GM18502 (cell line): ENCODE measurements around the gene PTPRN2.

Experiments
- ATAC-seq: cut with Tn5 transposase; IDR thresholded peaks from one replicate; pipeline ENCODE4 v1.9.1; 2021; ENCODE audit warnings: mild to moderate bottlenecking; ENCODE audit not compliant: unreplicated experiment, poor library complexity

Gene PTPRN2

DNA sequence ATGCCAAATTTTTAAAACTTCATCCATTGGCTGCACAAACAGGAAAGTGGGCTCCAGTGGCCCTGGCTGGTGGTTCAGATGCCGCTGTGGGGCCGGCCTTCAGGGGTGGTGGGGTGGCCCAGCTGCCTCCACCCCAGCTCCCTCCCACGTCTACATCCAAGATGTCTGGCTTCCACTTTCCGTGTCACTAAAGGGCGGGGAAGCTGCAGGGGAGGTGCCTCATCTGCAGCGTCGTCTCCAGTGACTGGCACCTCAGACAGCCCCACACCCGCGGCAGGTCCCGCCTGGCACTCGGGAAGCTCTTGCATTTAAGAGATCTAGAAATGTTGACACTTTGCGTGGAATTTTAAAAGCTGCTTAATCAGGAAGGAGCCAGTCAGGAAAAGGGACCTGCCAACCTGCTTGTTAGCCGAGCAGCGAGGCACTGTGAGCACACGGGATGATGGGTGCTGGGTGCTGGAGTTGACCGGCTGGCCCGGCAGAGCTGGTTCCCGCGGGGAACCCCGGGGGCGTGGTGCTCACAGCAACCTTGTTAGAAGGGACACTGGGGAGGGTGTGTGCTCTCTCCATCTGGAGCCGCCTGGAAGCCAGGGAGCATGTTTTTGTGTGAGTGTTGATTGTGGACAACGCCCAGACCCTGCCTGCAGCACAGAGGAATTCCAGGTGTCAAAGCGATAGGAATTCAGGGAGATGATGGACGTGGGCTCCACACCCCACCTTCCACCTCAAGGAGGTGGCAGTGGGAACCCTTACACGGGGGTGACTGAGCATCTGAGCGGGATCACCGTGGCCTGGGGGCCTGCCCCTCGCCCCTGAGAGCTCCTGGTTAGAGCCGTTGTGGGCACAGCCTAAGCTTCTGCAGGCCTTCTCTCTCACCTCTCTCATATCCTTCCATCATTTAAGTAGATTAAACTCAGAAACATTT lies 320.5 kb downstream of the PTPRN2 start:
- no peak for ATAC-seq

DNA sequence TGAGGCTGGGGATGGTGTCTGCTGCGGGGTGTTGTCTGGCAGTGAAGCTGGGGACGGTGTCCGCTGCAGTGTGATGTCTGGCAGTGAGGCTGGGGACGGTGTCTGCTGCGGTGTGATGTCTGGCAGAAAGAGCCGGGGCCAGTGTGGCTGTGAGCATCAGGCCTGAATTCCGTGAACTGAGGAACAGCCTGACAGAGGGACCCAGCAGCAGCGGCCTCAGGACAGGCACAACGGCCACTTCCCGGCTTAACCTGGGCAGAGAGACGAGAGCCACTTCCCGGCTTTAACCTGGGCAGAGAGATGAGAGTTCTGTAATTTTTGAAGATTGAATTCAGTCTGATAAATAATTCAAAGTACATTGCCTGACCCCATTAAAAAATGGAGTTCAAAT lies 321.2 kb downstream of the PTPRN2 start:
- ATAC-seq, result no peak

DNA sequence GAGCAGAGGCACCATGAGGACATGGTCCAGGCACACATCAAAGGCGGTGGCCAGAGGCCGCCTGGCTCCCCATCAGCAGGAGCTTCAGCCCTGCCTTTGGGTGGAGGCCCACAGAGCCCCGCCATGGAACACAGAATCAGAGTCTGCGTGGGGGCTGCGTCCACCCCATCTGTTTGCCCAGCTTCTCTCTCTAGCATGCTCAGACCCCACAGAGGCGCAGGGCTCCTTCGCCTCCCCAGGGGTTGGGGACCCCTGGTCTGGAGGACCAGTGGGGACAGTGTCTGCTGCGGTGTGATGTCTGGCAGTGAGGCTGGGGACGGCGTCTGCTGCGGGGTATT lies 321.9 kb downstream of the PTPRN2 start:
- ATAC-seq, result no peak

DNA sequence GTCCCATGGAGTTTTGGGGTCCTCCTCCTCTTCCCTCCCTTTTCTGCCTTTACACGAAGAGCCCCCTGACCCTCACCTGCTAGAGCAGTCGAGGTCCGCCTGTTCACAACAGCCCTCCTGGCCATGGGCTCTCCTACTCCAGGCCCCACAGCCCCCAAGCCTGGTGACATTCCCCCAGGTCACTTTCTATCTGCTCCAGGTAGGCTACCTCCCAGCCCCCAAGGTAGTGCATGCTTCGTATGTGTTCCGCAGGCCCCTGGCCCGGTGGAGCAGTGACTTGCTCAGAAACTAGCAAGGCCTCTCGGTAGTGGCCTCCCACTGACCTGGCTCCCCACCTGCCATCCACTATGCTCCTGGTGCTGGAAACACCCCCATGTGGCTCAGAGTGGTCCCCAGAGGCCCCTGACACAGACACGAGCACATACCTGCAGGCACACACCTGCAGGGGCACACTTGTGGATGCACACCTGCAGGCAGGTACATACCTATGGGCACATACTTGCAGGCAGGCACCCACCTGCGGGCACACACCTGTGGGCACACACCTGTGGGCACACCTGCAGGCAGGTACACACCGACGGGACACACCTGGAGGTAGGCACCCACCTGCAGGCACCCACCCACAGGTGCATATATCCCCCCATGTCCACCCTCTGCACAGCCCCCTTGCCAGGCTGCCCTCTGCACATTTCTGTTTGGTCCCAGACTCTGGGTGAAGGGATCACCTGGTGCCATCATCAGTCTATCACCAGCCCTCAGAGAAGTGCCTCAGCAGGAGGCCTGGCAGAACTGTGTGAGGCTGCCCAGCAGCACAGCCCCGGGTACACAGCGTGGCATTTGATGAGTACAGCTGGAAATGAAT lies 322.5 kb downstream of the PTPRN2 start:
- ATAC-seq, result no peak

DNA sequence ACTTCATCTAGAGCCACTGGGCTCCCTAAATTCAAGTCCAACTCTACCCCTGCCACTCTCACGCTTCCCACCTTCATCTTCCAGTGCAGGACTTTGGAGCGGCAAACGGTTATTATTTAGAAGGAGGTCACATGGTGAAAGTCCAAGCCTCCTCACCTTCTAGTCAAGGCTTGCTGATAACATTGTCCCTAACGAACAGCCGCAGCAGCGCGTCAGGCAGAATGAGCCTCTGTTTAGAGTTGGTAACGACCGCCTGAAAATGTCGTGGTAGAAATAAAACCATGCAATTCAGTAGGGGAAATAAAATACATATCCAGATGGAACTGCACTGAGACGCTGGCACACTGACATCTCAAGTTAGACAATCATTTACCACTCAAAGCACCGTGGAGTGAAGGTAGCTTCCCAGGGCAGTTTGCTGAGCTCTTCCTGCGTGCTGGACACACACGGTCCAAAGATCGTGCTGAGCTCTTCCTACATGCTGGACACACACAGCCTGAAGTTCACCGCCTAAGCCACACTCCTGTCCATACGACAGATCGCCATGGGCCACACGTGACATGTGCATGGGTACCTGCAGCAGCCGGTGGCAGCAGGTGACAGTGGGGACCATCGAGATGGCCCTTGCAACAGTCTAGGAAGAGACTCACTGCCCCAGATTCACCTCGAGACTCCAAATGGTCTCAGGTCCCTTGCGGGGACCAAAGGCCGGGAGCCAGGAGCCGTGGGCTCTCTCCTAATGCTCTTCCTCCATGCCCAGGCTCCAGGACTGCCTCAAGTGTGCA lies 323.5 kb downstream of the PTPRN2 start:
- ATAC-seq, result no peak

DNA sequence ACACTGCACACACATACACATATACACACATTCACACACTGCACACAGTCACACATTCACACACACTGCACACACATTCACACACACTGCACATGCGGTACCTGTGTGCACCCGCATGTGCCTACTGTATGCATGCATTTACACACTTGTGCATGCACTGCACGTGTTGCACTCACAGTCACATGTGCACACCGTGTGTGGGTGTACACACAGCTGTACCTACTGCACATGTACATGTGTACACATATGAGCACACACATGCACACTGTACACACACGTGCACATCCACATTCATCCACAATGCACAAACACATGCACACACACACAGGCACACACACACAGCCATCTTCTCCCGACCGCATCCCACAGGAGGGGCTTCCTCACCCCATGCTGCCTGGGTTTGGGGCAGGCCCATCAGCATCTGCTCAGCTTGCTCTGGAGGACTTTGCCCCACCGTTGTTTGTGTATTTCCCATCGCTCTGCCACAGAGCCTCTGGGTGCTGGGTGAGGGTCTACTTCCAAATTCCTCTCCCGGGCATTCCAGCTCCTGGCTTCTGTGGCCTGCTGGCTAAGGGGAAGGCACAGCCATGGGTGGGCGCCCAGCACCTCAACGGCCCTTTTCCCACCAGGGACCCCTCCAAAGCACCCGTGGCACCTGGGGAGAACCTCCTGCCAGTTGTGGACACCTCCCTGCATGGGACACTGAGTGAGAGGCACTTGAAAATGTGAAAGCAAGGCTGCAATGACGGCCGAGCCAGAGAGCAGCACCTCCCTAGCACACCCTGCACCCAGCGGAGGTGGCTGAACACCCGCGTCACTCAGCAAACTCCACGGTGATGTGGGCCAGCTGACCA lies 324.3 kb downstream of the PTPRN2 start:
- no peak for ATAC-seq

DNA sequence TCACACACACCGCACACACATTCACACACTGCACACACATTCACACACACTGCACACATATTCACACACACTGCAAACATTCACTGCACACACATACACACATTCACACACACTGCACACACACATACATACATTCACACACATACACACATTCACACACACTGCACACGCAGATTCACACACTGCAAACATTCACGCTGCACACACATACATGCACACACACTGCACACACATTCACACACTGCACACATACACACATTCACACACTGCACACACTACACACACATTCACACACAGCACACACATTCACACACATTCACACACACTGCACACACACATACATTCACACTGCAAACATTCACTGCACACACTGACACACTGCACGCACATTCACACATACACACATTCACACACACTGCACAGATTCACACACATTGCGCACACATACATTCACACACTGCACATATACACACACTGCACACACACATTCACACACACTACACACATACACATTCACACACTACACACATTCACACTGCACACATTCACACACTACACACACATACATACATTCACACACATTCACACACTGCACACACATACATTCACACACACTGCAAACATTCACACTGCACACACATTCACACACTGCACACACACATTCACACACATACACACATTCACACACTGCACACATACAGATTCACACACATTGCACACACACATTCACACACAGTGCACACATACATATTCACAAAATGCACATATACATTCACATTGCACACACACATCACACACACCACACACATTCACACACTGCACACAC lies 325.1 kb downstream of the PTPRN2 start:
- ATAC-seq, result no peak

DNA sequence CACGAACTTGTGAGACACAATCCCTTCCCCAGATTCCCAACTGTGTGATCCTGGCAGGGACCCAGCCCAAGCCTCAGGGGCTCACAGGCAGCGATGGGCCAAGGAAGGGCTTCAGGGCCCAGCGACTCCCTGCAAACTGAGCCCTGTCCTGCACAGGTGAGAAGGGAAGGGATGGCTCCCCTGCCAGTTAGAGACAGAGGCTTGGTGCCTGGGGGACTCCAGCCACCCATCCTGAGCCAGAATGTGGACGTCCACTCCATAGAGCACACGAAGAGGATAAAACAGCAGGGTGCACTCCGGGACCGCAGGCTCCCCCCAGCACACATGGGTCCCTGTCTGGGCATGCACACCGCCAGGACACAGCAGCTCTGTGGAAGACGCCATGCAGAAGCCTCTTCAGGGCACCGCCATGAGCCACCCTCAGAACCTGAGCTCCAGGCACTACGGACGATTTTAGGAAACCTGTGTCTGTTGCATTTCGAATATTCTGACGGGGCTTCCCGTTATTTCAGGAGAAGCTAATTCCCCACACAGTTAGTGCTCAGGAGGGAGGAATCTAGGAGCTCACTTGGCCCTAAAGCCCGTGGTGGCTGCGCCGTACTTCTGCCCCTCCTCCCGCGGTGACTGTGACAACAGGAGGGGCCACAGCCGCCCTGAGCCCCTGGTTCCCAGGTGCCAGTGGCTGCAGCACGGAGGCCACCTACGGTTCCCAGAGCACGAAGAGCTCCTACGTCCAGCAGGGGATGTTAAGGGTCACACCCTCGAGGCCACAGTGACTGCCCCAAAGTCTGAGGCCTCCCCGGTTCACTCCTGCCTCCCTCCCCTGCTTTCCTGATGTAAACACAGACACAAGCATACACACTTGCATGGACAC lies 326.0 kb downstream of the PTPRN2 start:
- ATAC-seq, result no peak

DNA sequence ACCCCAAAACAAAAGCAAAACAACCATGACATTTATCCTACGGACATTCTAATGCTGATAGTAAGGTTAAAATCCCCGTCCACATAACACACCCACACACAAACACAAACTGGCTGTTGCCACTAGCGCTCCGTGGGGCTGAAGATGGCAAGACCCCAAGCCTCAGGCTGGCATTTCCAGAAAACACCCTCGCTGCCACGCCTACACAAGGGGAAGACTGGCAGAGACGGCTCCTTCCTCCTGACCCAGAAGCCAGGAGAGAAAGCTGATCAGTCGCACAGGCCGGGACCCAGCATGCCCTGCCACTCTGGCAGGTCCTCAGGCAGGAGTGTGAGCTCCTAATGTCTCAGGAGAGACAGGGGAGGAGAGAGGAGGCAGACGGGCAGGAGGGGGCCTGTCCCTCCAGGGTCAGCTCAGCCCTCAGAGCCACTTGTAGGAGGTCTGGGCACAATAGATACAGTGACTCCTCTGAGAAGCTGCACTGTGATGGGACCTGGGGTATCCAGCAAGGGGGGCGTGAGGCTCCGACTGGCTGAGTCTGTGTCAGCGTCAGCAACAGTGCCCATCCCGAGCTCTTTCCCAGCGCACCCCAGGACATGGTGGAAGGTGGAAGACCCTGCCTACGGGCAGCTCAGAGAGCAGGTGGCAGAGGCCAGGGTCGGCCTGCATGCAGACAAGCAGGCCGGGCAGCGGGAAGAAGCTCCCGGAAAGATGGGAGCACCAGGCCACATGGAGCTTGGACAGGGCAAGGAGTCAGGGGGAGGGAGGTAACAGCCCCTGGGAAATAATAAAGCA lies 326.9 kb downstream of the PTPRN2 start:
- no peak for ATAC-seq

DNA sequence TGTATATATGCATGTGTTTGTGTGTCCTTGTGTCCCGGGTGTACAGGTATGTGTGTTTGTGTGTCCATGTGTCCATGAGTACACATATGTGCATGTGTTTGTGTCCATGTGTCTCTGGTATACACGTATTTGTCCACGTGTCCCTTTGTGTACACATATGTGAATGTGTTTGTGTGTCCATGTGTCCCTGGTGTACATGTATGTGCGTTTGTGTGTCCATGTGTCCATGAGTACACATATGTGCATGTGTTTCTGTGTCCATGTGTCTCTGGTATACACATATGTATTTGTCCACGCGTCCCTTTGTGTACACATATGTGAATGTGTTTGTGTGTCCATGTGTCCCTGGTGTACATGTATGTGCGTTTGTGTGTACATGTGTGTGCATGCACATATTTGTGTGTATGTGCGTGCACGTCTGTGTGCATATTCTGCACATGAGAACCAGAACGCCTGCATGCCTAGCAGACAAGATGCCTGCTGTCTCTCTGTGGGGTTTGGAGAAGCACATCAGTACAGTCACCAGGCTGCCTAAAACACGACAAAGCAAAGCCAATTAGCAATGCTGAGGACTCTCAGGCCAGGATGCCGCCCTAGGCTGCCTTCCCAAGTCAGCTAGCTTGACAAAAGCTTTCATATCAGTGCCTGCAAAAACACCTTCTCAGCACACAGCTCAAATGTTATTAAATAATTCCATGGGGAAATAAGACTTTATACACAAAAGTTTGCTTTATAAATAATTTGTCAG lies 327.8 kb downstream of the PTPRN2 start:
- ATAC-seq, result no peak

DNA sequence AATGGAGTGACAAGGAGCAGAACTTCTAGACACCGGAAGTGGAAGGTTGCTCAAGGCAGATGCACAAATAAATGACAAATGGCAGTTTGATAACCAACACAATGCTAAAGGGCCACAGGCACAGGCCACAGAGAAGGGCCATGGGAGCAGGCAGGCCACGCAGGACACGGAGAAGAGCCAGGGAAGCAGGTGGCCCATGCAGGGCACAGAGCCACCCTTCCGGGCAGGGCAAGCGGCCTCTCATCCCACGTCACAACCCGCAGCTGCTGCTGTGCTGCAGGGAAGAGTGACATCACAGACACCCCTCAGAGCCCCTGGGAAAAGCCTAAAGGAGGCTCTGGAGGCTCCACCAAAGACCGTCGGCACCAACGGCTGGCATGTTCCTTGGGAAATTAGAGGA lies 328.5 kb downstream of the PTPRN2 start:
- no peak for ATAC-seq

DNA sequence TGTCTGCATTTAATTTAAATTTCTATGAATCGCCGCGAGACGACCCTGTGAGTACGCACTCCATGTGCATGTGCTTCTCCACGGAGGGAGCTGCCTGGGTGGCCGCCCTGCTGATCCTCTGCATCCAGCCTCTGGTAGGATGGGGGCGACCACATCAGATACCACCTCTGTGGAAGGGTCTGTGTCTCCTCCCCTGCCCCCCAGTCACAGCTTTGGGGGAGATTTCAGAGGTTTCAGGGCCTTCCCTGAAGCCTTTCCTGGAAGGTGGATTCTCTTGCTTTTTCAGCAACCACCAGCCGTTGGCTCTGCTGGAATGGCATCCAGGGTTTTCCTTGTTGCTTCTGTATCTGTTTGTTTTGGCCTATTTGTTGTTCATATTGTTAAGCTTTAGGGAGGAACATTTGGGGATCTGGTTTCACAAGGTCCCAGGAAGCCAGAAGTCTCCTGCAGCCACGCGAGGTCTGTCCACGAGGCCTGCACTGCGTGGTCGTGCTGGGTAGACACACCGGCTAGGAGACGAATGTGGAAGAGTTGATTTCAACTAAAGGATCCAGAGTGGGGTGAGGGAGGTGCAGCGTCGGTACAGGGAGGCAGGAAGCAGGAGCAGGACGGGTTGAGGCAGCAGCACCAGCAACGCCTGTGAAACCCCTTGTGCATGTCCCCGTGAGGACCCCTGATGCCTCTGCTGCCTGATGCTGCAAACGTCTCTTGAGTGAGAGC lies 329.1 kb downstream of the PTPRN2 start:
- no peak for ATAC-seq

DNA sequence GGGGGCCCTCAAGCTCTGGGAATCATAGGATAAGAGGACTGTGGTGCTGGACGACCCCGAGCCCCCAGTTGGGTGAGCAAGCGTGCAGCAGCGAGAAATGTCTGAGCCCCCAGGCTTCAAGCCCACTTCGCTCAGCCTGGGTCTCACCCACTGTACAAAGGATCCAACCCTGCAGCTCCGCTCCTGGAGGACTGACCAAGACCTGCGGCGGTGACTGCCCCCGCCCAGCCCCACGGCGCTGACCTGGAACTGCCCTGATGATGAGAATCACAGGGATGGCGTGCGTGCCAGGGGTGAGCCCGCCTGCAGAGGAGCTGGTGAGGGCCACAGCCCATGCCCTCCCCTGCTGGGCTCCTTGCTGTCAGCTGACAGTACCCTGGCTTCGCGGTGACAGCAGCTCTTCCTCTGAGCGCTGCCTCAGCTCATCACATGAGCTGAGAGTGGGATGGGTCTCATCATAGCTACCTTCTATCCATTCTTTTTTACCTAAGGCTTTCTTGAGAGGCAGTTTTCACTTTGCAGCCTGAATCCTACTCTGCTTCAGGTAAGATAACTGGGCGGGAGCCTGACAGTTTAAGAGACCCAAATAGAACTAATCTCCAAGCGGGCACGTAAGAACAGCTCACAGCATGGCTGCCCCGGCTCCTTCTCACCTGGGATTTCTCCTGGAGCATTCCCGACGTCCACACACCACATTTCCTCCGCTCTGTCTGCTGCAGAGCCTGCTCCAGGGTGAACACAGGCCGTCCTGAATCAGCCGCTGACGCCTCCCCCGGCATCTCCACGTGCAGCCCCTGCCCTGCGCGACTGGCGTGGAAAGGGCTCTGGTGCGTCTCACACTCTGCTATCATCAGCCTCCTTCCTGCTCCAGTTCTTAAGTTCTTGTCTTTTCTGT lies 329.9 kb downstream of the PTPRN2 start:
- ATAC-seq, result no peak

DNA sequence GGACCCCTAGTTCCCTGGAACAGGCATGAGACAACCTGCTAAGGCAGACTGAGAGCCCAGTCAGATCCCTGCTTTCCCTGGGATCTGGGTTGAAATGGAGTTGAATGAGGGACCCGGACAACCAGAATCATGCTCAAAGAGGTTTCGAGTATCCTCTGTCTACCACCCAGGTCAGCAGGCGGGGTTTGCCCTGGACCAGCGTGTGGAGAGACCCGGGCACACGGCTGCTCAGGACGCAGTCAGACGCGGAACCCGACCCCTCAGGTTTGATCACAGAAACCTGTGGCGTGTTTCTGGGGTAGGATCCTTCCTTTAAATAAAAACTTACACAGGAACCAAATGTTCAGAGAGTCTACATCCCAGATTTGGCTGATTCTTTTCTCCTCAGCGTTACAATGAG lies 330.6 kb downstream of the PTPRN2 start:
- no peak for ATAC-seq
